Stimulated activated CD8-positive, alpha-beta memory T cell treated with anti-CD3 and anti-CD28 coated beads, Interleukin-15, amount 100 ng/mL, for 1 hour (primary cell): Measurements from ENCODE around the gene SPEG.

Source experiments
- DNase-seq: peaks from one replicate; pipeline ENCODE4 v3.0.0-alpha.2; 2020; ENCODE audit warnings: low read depth

The SPEG gene

GRCh38 chr2:219514196-219514761 lies 79.6 kb downstream of the SPEG start, which contains the start of gene ASIC4:
TSS of gene ASIC4 (plus strand) at chr2:219514482. CDS start at chr2:219514725, 243 bp downstream.
- no peak for DNase-seq

GRCh38 chr2:219514836-219515235 lies 80.2 kb downstream of the SPEG start:
- DNase-seq = no peak

GRCh38 chr2:219515874-219516629 lies 81.4 kb downstream of the SPEG start:
- DNase-seq = no peak

- no peak for DNase-seq
These were observed 82.2 kb downstream of the SPEG start for GRCh38 chr2:219516888-219517287.

GRCh38 chr2:219517954-219518778 lies 83.5 kb downstream of the SPEG start:
- no peak for DNase-seq

GRCh38 chr2:219519526-219519916 lies 84.9 kb downstream of the SPEG start:
- DNase-seq = no peak

- DNase-seq = no peak
These were observed 85.4 kb downstream of the SPEG start for GRCh38 chr2:219520079-219520478.

GRCh38 chr2:219521066-219521880 lies 86.6 kb downstream of the SPEG start:
- DNase-seq = no peak

- no peak for DNase-seq
These were observed 87.7 kb downstream of the SPEG start for GRCh38 chr2:219522111-219523030.

GRCh38 chr2:219523031-219523671 lies 88.5 kb downstream of the SPEG start:
- DNase-seq = no peak

- no peak for DNase-seq
These were observed 90.2 kb downstream of the SPEG start for GRCh38 chr2:219524817-219525216.

GRCh38 chr2:219525533-219526232 lies 91.0 kb downstream of the SPEG start:
- DNase-seq = no peak

GRCh38 chr2:219526320-219527075 lies 91.9 kb downstream of the SPEG start:
- DNase-seq = no peak

- no peak for DNase-seq
These were observed 92.4 kb downstream of the SPEG start for GRCh38 chr2:219527076-219527394.

GRCh38 chr2:219527472-219527871 lies 92.8 kb downstream of the SPEG start:
- DNase-seq = no peak

- peak; percentile 77 for DNase-seq
These were observed 95.7 kb downstream of the SPEG start for GRCh38 chr2:219530048-219530963.

- no peak for DNase-seq
These were observed 97.2 kb downstream of the SPEG start for GRCh38 chr2:219531639-219532377.

GRCh38 chr2:219532378-219532649 lies 97.7 kb downstream of the SPEG start:
- no peak for DNase-seq
